GM21576 (cell line): ENCODE results near the gene SDK2.

ENCODE experiments used
- ATAC-seq: cut with Tn5 transposase; IDR thresholded peaks from one replicate; pipeline ENCODE4 v1.9.1; 2021; ENCODE audit warnings: mild to moderate bottlenecking, moderate library complexity; ENCODE audit not compliant: unreplicated experiment

SDK2 gene

DNA sequence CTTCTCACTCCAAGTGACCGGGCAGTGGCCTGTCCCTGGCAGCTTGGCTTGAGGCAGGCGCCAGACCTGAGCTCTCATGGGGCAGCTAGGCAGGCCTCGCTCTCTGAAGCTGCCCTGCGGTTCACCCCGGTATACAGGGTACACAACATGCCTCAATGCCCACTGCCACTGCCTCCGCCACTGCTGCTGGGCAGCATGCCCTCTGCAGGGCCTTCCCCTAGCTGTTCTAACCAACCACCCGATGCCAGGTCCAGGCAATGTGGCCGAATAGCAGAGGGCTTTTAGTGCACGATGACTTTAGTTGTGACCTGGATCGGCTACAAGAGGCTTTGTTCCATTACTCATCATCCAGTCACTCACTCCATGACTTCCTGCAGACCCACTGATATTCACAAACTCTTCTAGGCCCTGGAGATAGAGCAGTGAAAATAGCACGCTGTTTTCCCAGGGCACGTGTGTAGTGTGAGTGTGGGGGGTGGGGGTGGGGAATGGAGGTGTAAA, 352.2 kb downstream of the SDK2 start:
- no peak for ATAC-seq

DNA sequence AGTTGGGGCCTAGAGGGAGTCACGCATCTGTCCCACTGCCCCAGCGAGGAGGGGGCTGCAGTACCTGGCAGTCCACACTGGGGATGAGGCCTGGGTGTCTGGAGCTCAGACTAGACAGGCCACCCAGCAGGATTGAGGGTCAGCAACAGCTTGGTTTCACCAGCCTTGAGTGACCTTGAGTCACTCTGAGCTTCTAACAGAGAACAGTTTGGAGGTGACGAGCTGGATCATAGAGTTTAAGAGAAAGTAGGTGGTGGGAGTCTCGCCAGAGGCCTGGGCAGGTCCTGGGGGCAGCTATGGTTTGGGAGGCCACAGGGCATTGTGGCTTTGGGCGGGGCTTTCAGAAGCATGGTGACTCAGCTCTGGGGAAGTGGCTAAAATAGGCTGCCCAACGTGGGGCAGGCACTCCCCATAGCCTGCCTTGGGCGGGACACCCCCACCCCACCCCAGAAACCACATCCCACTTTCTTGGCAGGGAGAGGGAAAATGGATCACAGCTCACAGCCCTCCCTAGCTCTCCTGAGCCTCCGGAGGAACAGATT, 352.9 kb downstream of the SDK2 start:
- ATAC-seq: peak; percentile 88

DNA sequence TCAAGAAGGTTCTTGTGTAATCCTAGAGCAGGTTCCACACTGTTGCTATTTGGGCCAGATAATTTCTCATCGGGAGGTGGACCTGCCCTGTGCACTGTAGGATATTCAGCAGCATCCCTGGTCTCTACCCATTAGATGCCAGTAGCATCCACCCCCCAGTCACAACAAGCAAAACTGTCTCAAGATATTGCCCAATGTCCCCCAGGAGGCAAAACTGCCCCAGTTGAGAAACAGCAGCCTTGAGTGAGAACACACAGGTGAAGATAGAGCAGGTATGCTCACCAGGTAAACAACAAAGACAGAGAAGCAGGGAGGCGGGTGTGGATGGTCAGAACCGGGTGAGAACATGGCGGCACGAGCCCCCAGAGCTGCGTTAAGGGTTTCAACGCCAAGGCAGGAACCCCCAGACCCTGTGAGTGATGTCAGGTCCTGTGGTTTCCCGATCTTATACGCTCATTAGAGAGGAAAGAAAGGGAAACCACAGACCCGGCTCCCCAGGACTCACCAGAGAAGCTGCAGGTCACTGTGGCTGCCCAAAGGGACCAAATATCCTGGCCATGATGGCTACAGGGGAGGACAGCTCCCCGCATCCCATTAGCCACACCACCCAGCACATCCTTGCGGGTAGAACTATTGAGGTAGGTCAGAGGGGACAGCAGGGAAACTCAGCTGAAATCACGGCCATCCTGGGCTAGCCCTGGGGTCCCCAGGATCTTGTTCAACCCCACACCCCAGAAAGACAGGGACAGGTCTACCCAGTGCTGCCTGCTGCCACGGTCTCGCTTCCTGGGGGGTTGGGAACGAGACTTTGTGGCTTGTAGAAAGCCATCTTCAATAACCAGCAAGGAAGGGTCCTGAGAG, 353.6 kb downstream of the SDK2 start:
- ATAC-seq: peak; percentile 40

DNA sequence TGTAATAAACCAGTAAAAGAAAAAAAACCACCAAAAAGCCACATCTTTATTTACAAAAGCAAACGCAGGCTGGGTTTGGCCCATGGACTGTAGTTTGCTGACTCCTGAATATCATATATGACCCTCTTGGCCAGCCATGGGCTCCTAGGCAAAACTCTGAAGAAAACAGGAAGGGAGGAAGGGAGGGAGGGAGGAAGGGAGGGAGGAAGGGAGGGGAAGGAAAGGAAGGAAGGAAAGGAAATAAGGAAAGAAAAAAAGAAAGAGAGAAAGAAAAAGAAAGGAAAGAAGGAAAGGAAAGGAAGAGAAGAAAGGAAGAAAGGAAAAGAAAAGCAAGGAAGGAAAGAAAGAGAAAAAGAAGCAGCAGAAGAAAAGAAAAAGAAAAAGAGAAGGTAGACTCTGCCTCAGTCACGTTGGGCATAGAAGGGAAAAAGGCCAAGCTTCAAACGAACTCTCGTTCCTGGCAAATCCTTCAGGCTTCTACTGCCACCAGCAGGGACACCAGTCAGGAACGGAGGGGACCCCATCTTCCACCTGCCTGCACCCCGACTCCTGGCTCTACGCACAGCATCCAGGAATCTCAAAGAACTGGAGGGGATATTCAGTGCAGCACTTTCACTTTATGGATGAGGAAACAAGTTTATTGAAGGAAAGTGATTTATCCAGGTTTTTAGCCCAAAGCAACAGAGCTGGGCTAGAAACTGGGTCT, 354.5 kb downstream of the SDK2 start:
- no peak for ATAC-seq

DNA sequence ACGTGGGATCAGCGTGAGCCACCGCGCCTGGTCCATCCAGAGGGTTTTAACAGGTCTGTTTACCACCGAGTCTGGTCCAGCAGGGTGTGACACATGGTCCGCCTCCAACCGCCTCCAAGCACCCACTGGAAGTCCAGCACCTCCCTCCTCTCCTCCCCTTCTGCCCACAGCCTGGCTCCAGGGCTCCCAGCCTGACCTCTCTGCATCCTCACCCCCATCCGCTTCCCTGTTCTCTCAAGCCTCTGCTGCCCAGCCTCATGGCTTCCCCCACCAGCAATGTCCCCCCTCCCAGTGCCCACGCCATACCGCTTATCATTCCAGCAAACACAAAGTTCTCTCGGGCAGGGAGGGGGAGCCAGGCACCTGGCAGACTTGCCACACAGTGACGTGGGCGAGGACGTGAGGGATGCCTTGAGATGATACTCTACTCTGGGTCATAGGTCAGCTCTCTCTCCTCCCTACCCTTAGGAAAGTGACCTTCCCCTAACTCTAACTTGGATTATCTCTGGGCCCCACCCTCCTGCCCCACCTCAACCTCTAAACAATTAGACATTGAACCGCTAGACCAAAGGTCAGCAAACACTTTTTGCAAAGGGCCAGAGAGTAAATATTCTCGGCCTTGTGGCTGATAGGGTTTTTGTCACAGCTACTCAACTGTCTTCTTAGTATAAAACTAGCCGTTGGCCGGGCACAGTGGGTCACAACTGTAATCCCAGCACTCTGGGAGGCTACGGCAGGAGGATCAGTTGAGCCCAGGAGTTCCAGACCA, 355.5 kb downstream of the SDK2 start:
- ATAC-seq: no peak

DNA sequence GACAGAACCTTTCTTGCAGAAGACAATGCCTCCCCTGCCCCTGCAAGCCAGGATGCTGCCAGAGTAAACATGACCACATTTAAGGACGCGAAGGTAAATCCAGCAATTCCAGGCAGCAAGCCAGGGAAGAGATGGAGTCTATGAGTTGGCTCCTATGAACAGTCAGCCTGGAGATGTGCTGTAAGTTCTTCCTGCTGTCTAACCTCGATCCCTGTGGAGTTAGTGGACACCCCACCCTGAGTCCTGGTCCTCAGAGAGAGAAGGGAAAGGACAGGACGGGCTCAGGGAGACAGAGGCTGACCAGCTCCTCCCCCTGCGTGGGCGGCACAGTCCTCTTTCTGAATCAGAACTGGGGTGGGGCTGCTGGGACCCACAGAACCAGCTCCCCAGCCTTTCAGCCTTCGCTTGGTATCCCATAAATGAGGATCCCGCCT, 357.4 kb downstream of the SDK2 start:
- no peak for ATAC-seq

DNA sequence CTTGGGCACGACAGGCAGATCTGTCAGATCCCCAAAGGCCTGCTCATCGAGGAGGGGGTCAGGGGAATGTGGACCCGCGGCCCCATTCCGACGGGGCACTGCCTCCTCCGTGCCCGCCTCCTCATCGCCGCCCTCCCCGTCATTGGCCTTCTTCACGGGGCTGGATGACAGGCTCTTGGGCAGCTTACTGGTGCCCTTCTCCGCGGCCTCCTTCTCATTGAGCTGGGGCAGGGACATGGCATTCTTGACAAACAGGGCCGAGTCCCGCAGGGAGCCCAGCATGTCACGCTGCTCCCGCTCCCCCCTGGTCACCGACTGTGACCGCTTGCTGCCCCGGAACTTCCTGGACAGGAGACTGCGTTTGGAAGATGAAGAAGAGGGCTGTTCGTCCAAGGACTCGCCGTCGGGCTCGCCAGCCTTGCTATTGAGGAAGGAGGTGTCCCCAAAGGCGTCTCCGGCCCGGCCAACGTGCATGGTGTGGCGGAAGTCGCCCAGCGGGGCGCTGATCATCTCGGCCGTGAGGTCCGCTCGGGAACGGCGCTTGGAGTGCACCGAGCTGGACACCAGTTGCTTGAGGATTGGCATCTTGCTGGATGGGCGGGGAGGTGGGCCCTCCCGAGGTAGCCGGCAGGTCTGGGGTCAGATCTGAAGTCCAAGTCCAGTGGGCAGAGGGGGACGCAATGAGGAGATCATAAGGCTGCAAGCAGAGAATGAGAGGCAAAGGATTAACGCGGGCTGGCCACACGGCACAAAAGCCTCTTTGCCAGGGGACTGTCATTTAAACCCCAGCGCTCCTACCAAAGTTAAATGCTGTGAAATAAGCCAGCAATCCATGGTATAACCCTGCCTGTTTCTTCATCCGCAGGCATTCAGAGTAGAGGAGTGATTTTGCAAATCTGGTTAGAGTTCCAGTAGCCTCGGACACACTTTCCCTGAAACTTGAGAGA, 358.1 kb downstream of the SDK2 start:
- no peak for ATAC-seq

DNA sequence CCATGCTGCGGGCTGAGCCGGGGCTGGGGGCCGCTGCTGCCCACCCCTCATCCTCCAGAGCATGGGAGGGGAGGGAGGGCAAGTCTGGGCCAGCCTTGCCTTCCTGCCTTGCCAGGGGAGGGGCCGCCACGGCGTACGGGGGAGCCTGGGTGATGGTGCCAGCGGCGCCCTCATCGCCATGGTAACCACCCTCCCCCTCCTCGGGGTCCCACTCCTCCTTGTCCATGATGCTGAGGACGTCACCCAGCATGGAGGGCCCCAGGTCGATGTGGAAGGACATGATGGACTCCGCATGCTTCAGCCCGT, 358.7 kb downstream of the SDK2 start:
- ATAC-seq: no peak

DNA sequence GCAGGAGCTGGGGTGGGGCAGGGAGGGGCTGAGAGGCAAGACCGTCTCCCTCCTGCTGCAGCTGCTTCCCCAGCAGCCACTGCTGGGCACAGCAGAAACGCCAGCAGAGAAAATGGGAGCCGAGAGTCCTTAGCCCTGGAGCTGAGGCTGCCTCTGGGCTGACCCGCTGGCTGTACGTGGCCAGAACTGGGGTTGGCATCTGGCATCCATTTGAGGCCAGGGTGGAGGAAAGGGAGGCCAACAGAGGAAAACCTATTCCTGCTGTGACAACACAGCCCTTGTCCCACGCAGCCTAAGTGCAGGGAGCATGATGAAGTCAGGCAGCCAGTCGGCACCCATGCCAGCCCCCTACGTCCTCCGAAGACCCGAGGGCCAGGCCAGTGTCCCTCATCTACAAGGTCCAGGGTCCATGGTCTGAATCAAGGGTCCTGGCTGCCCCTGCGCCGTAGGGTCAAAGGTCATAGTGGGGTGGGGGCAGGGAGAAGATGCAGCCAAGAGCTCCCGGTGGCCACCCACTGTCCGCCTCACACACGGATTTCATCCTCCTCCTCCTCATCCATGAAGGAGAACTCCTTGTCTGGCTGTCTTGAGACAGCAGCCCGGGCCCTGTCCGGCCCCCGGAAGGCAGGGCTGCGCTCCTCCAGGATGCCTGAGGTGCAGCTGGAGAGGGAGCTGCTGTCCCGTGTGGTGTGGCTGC, 359.2 kb downstream of the SDK2 start:
- ATAC-seq: no peak
